ENCODE data around the gene ZNF184. TPM values are rescaled to one million over a fixed set of nuclear protein-coding genes. Genes with fewer than 3 reads are reported as not detected.
A peak's percentile ranks its signal among the peaks of the same experiment; 100 is the strongest.

The ZNF184 gene
- total RNA-seq, 1 experiment from 2014 or later: 8.8 TPM

- Histone ChIP-seq H3K4me3 (peak overlapping the region; percentile 73), H3K27ac (peak overlapping the region; percentile 57), H3K27me3 (ENCODE audit: insufficient read depth, low read depth) (no peaks in the 10 kb centered on the region), H3F3A (ENCODE audit: insufficient read depth, low read depth) (peaks cover 41% of the 10 kb centered on the region), H3K9me2 (ENCODE audit: insufficient read depth) (no peaks in the 10 kb centered on the region), H3K36me3 (ENCODE audit: low read depth) (no peaks in the 10 kb centered on the region), H3K4me2 (peak overlapping the region; percentile 96), H2AFZ (peak overlapping the region; percentile 82), H3K9me3 (ENCODE audit: insufficient read depth, low read depth) (no peaks in the 10 kb centered on the region), H3K4me1 (replicated peaks; ENCODE audit: insufficient read depth) (peaks cover 26% of the 10 kb centered on the region), H4K20me1 (ENCODE audit: insufficient read depth) (no peaks in the 10 kb centered on the region), H3K79me2 (ENCODE audit: low read depth) (no peaks in the 10 kb centered on the region)
- no TSS peak for BruUV-seq (replicated peaks)
- DNase-seq: peak; percentile 66 to 75
- CTCF ChIA-PET: interaction anchor here (0.6 kb wide), 1 partner anchor 30 kb away, joined by 12 read pairs; no protein-coding TSS in a partner anchor
- intact Hi-C loops (cut with micrococcal nuclease; ENCODE audit: unreplicated experiment): loop anchor here (2.0 to 10.0 kb wide), 4 partner anchors 104 to 289 kb away; partner anchors contain the start of gene POM121L2
- POLR2A ChIA-PET (ENCODE audit: unreplicated experiment): no interaction called here
- TF ChIP-seq CTCF (conservative IDR thresholded peaks at IDR 0.05) (no peak), EZH2 (IDR thresholded peaks at IDR 0.05; ENCODE audit: low read depth) (no peak)
These were observed 30.6 kb upstream of the ZNF184 start for GRCh38 chr6:27503436-27504030.

- peaks cover 41% of the 10 kb centered on the region for H3F3A ChIP-seq (ENCODE audit: insufficient read depth, low read depth)
- H3K4me3 ChIP-seq: peak overlapping the region; percentile 73
- intact Hi-C loops (cut with micrococcal nuclease; ENCODE audit: unreplicated experiment): loop anchor here (2.0 to 10.0 kb wide), 4 partner anchors 105 to 288 kb away; partner anchors contain the start of gene POM121L2
- peaks cover 26% of the 10 kb centered on the region for H3K4me1 ChIP-seq (replicated peaks; ENCODE audit: insufficient read depth)
- peak; percentile 58 to 70 for DNase-seq
- CTCF ChIA-PET: interaction anchor here (0.7 to 1.0 kb wide), 2 partner anchors 250 to 251 kb away, joined by 3 to 4 read pairs; no protein-coding TSS in a partner anchor
- no TSS peak for BruUV-seq (replicated peaks)
- no peaks in the 10 kb centered on the region for H3K9me2 ChIP-seq (ENCODE audit: insufficient read depth)
- no peaks in the 10 kb centered on the region for H4K20me1 ChIP-seq (ENCODE audit: insufficient read depth)
- POLR2A ChIA-PET (ENCODE audit: unreplicated experiment): interaction anchor here (0.6 kb wide), 2 partner anchors 208 to 332 kb away, joined by 3 to 5 read pairs; no protein-coding TSS in a partner anchor
- no peaks in the 10 kb centered on the region for H3K27me3 ChIP-seq (ENCODE audit: insufficient read depth, low read depth)
- H3K27ac ChIP-seq: peak overlapping the region; percentile 57
- no peaks in the 10 kb centered on the region for H3K79me2 ChIP-seq (ENCODE audit: low read depth)
- TF ChIP-seq EZH2 (IDR thresholded peaks at IDR 0.05; ENCODE audit: low read depth): no peak
- TF ChIP-seq CTCF (conservative IDR thresholded peaks at IDR 0.05): no peak
- no peaks in the 10 kb centered on the region for H3K36me3 ChIP-seq (ENCODE audit: low read depth)
- peak overlapping the region; percentile 96 for H3K4me2 ChIP-seq
- H3K9me3 ChIP-seq (ENCODE audit: insufficient read depth, low read depth): no peaks in the 10 kb centered on the region
- peak overlapping the region; percentile 82 for H2AFZ ChIP-seq
These were observed 29.9 kb upstream of the ZNF184 start for GRCh38 chr6:27502508-27503435.

GRCh38 chr6:27501187-27501586 lies 28.3 kb upstream of the ZNF184 start:
- POLR2A ChIA-PET (ENCODE audit: unreplicated experiment): no interaction called here
- Histone ChIP-seq H3K4me3 (peak overlapping the region; percentile 73; the same call in 1 of the 2 replicates), H2AFZ (no peak overlapping the region; the same call in 1 of the 2 replicates), H3K36me3 (ENCODE audit: low read depth) (no peaks in the 10 kb centered on the region), H3K4me1 (replicated peaks; ENCODE audit: insufficient read depth) (peaks cover 16% of the 10 kb centered on the region), H3K9me2 (ENCODE audit: insufficient read depth) (no peaks in the 10 kb centered on the region), H3K27ac (no peak overlapping the region), H3K9me3 (ENCODE audit: insufficient read depth, low read depth) (peaks cover under 1% of the 10 kb centered on the region; the same call in 1 of the 2 replicates), H4K20me1 (ENCODE audit: insufficient read depth) (no peaks in the 10 kb centered on the region), H3K79me2 (ENCODE audit: low read depth) (no peaks in the 10 kb centered on the region), H3K27me3 (ENCODE audit: insufficient read depth, low read depth) (no peaks in the 10 kb centered on the region), H3F3A (ENCODE audit: insufficient read depth, low read depth) (peaks cover 39% of the 10 kb centered on the region), H3K4me2 (peak overlapping the region; percentile 96)
- no TSS peak for BruUV-seq (replicated peaks)
- intact Hi-C loops (cut with micrococcal nuclease; ENCODE audit: unreplicated experiment): loop anchor here (5.0 to 10.0 kb wide), 3 partner anchors 106 to 286 kb away; partner anchors contain the start of gene POM121L2
- no peak for DNase-seq
- TF ChIP-seq CTCF (conservative IDR thresholded peaks at IDR 0.05) (no peak), EZH2 (IDR thresholded peaks at IDR 0.05; ENCODE audit: low read depth) (no peak)
- CTCF ChIA-PET: no interaction called here

Measured in PC-9 (cell line).